Measurements from ENCODE around the gene HIVEP3. TPM values are rescaled to one million over a fixed set of nuclear protein-coding genes. Genes with fewer than 3 reads are reported as not detected.
A peak's percentile ranks its signal among the peaks of the same experiment; 100 is the strongest.
"Not testable (repeated sequence)": the region's sequence is repeated elsewhere in the genome, so short reads cannot be mapped to it uniquely, and the experiment has no call there.

Gene HIVEP3
- total RNA-seq, 6 experiments from 2014 or later: 1.4 to 3.9 (median 2.2) TPM

DNA sequence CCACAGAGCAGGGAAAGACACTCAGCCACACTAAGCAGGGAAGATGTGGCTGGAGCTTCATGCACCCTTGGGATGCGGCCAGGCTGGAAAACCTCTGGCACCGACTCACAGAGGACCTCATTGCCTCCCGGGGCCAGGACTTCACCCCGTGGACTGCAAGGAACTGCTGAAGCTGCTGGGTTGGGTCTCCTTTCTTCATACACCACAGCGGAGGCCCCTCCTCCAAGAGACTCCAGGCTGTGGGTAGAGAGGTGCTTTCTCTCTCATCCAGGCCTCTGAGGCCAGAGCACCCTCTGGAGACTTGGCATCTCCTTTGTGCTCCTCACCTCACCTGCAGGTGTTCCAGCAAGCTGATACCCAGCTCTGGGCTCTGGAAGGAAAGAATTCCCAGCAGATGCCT is 358.2 kb downstream of the HIVEP3 start:
- Histone ChIP-seq H3K27ac (no peak overlapping the region), H3K9me3 (no peaks in the 10 kb centered on the region), H3K36me3 (no peaks in the 10 kb centered on the region), H3K4me1 (peaks cover 0 to 8% (median 0%) of the 10 kb centered on the region in 4 donors), H3K4me3 (no peak overlapping the region), H3K27me3 (no peaks in the 10 kb centered on the region)
- WGBS (ENCODE audit: insufficient coverage, low coverage, low lambda C conversion rate, missing lambda C conversion rate): 100% methylated on average over 1 of the region's 5 CpGs
- ATAC-seq: peak in 1 of 4 donors; percentile 26
- DNase-seq: peak in 2 of 3 donors; percentile 42 to 44
- TF ChIP-seq, protein P1, sequence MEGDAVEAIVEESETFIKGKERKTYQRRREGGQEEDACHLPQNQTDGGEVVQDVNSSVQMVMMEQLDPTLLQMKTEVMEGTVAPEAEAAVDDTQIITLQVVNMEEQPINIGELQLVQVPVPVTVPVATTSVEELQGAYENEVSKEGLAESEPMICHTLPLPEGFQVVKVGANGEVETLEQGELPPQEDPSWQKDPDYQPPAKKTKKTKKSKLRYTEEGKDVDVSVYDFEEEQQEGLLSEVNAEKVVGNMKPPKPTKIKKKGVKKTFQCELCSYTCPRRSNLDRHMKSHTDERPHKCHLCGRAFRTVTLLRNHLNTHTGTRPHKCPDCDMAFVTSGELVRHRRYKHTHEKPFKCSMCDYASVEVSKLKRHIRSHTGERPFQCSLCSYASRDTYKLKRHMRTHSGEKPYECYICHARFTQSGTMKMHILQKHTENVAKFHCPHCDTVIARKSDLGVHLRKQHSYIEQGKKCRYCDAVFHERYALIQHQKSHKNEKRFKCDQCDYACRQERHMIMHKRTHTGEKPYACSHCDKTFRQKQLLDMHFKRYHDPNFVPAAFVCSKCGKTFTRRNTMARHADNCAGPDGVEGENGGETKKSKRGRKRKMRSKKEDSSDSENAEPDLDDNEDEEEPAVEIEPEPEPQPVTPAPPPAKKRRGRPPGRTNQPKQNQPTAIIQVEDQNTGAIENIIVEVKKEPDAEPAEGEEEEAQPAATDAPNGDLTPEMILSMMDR (IDR thresholded peaks at IDR 0.05): no peak
- TF ChIP-seq POLR2A (IDR thresholded peaks at IDR 0.05): no peak
- intact Hi-C loops (cut with DNase I): no loop called here

DNA sequence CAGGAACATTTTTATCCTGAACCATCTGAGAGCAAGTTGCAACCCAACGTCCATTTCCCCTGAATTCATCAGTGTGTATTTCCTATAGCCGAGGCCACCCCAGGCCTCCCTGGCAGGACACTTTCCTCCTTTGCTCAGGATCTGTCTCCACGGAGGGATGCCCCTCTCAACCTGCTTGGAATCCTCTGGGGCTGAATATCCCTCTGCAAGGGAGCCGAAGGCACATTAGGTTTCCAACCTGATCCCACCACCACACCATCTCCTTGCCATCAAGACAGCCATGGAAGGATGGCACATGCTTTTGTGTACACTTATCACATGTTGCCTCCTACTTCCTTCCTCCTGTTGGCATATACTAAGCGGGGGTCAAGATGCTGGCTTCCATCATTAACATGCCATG is 359.4 kb downstream of the HIVEP3 start:
- no peaks in the 10 kb centered on the region for H3K36me3 ChIP-seq
- no peaks in the 10 kb centered on the region for H3K27me3 ChIP-seq
- H3K9me3 ChIP-seq: no peaks in the 10 kb centered on the region
- ATAC-seq (no peak), DNase-seq (no peak)
- TF ChIP-seq, protein P1 (IDR thresholded peaks at IDR 0.05): no peak
- TF ChIP-seq POLR2A (IDR thresholded peaks at IDR 0.05): no peak
- intact Hi-C loops (cut with DNase I): no loop called here
- peaks cover 0 to 8% (median 0%) of the 10 kb centered on the region in 4 donors for H3K4me1 ChIP-seq
- 75% methylated on average over 4 of the region's 5 CpGs for WGBS (ENCODE audit: insufficient coverage, low coverage, low lambda C conversion rate, missing lambda C conversion rate)
- no peak overlapping the region for H3K4me3 ChIP-seq
- H3K27ac ChIP-seq: no peak overlapping the region

GRCh38 chr1:41558761-41559171 is 360.0 kb downstream of the HIVEP3 start:
- H3K27me3 ChIP-seq: no peaks in the 10 kb centered on the region
- no peaks in the 10 kb centered on the region for H3K9me3 ChIP-seq
- WGBS (ENCODE audit: insufficient coverage, low coverage, low lambda C conversion rate, missing lambda C conversion rate): 71% methylated on average over 1 of the region's 3 CpGs
- H3K4me1 ChIP-seq: peaks cover 0 to 8% (median 0%) of the 10 kb centered on the region in 4 donors
- H3K27ac ChIP-seq: no peak overlapping the region
- ATAC-seq: no peak
- DNase-seq: peak in 2 of 3 donors; percentile 22 to 30
- intact Hi-C loops (cut with DNase I): no loop called here
- TF ChIP-seq POLR2A (IDR thresholded peaks at IDR 0.05): no peak
- TF ChIP-seq, protein P1 (IDR thresholded peaks at IDR 0.05): no peak
- H3K36me3 ChIP-seq: no peaks in the 10 kb centered on the region
- H3K4me3 ChIP-seq: no peak overlapping the region

DNA sequence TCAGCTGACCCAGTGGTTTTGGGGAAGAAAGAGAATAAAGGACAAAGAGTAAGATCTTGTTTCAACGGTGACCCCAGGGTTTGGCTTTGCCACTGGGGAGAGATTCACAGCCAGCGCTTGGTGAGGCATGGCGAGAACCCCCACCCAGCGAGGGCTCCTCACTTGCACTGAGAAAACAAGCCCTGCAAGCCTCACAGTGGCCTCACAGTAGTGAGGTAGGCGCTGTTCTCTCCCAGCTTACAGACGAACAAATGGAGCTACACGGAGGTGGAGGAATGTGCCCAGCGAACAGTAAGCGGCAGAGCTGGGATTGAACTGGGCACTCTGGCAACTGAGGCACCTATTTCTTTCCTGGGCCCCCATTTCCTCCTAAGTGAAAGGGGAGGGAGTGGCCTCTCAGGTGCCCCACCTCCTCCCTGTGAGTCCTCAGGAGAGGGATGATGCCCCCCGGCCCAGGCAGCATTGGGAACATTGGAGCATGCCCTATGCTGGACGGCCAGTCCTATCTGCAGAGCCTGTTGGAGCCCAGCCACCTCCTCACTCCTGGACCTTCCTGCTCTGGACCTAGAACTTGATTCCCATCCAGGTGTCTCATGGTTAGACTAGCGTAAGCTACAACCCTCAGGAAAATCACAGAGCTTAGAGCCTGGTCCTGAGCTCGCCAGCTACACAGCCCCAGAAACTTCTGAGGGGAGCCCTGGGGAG is 360.8 kb downstream of the HIVEP3 start:
- intact Hi-C loops (cut with DNase I): no loop called here
- Histone ChIP-seq H3K27ac (no peak overlapping the region), H3K4me1 (peaks cover 0 to 8% (median 0%) of the 10 kb centered on the region in 4 donors), H3K9me3 (no peaks in the 10 kb centered on the region), H3K4me3 (no peak overlapping the region), H3K36me3 (no peaks in the 10 kb centered on the region), H3K27me3 (no peaks in the 10 kb centered on the region)
- TF ChIP-seq, protein P1 (IDR thresholded peaks at IDR 0.05): no peak
- no peak for TF ChIP-seq POLR2A (IDR thresholded peaks at IDR 0.05)
- ATAC-seq (no peak), DNase-seq (peak in 2 of 3 donors; percentile 34 to 47)
- WGBS (ENCODE audit: insufficient coverage, low coverage, low lambda C conversion rate, missing lambda C conversion rate): 93% methylated on average over 3 of the region's 13 CpGs

- intact Hi-C loops (cut with DNase I); H3K4me1 ChIP-seq; H3K27me3 ChIP-seq; H3K36me3 ChIP-seq; H3K9me3 ChIP-seq; H3K27ac ChIP-seq; ATAC-seq; DNase-seq; H3K4me3 ChIP-seq: not testable (repeated sequence)
- 83% methylated on average over 2 of the region's 5 CpGs for WGBS (ENCODE audit: insufficient coverage, low coverage, low lambda C conversion rate, missing lambda C conversion rate)
Observed at GRCh38 chr1:41554746-41555145, 364.0 kb downstream of the HIVEP3 start.

Measured in right lobe of liver (tissue), 6 donors.